Stimulated activated CD8-positive, alpha-beta memory T cell treated with anti-CD3 and anti-CD28 coated beads, Interleukin-4, amount 100 ng/mL, for 24 hours (primary cell): ENCODE data around the gene BCL2.

ENCODE experiments used
- DNase-seq: peaks from one replicate; pipeline ENCODE4 v3.0.0-alpha.2; 2020; ENCODE audit warnings: low read depth

Gene BCL2

GRCh38 chr18:63326011-63326410 is 6.4 kb upstream of the BCL2 start:
- no peak for DNase-seq

- no peak for DNase-seq
Observed at GRCh38 chr18:63325086-63325686, 5.6 kb upstream of the BCL2 start.

GRCh38 chr18:63322908-63323634 is 3.5 kb upstream of the BCL2 start:
- DNase-seq: peak; percentile 30

- DNase-seq: no peak
Observed at GRCh38 chr18:63322206-63322605, 2.6 kb upstream of the BCL2 start.

- no peak for DNase-seq
Observed at GRCh38 chr18:63321291-63321690, 1.7 kb upstream of the BCL2 start.

- no peak for DNase-seq
Observed at GRCh38 chr18:63320975-63321265, 1.4 kb upstream of the BCL2 start.

GRCh38 chr18:63320123-63320974 is 780 bp upstream of the BCL2 start:
- DNase-seq: peak; percentile 77

- no peak for DNase-seq
Observed at GRCh38 chr18:63318889-63319382, 633 bp downstream of the BCL2 start.

GRCh38 chr18:63317982-63318888 is 1.3 kb downstream of the BCL2 start:
- peak; percentile 68 for DNase-seq

- no peak for DNase-seq
Observed at GRCh38 chr18:63317556-63317946, 2.0 kb downstream of the BCL2 start.

GRCh38 chr18:63316612-63317555 is 2.7 kb downstream of the BCL2 start:
- DNase-seq: no peak

GRCh38 chr18:63315876-63316275 is 3.7 kb downstream of the BCL2 start:
- no peak for DNase-seq

- DNase-seq: no peak
Observed at GRCh38 chr18:63315131-63315662, 4.4 kb downstream of the BCL2 start.

- DNase-seq: no peak
Observed at GRCh38 chr18:63314062-63314790, 5.3 kb downstream of the BCL2 start.

GRCh38 chr18:63313396-63313917 is 6.1 kb downstream of the BCL2 start:
- no peak for DNase-seq

GRCh38 chr18:63312737-63313395 is 6.7 kb downstream of the BCL2 start:
- DNase-seq: no peak

GRCh38 chr18:63312019-63312409 is 7.6 kb downstream of the BCL2 start:
- DNase-seq: no peak

- no peak for DNase-seq
Observed at GRCh38 chr18:63311118-63312018, 8.2 kb downstream of the BCL2 start.
